Measurements from ENCODE around the gene DIDO1. TPM values are rescaled to one million over a fixed set of nuclear protein-coding genes. Genes with fewer than 3 reads are reported as not detected.

DIDO1 gene
- total and polyA plus RNA-seq, 2 donors (not counting 1 experiment from before 2014, with no cell fraction given): 25.9 to 33.2 TPM

DNA sequence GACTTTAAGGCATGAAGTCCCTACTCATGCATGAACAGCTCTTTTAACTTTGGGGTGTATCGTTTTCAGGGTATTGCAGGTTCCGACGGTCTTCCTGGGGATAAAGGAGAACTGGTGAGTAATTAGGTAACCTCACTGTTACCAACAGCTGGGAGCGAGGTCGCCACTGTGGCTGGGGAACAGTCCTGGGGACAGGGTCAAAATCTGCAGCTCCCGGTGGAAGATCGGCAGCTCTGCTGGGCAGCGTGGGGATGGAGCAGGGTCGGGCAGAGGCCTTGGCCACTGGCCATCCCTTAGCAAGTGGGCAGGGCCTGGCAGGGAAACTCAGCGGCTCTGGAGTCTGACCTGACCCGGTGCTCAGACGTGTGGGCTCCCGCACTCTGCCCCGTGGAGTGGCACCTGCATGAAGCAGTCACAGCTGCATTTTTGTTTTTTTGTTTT lies 93.3 kb downstream of the DIDO1 start:
- Histone ChIP-seq H3K9ac (ENCODE audit: insufficient read depth, low read length) (no peak overlapping the region), H2AFZ (ENCODE audit: low read length) (no peak overlapping the region), H3K4me2 (ENCODE audit: extremely low read depth, insufficient read depth, low read length) (no peak overlapping the region), H3K36me3 (ENCODE audit: control insufficient read depth, insufficient read depth, low read length) (no peaks in the 10 kb centered on the region), H4K20me1 (ENCODE audit: control insufficient read depth, extremely low read depth, insufficient read depth, low read length) (no peaks in the 10 kb centered on the region), H3K9me3 (ENCODE audit: control insufficient read depth, insufficient read depth, low read depth, low read length) (no peaks in the 10 kb centered on the region), H3K27ac (ENCODE audit: insufficient read depth, low read length) (no peak overlapping the region), H3K27me3 (ENCODE audit: control insufficient read depth, insufficient read depth, low read length) (no peaks in the 10 kb centered on the region), H3K4me1 (ENCODE audit: control insufficient read depth, extremely low read depth, insufficient read depth, low read length) (no peaks in the 10 kb centered on the region), H3K79me2 (ENCODE audit: control insufficient read depth, insufficient read depth, low read length) (no peaks in the 10 kb centered on the region), H3K4me3 (replicated peaks in 1 of 4; ENCODE audit: control extremely low read depth in 1 of 4, insufficient read depth in 1 of 4, low read depth in 3 of 4, low read length in 4 of 4) (no peak overlapping the region)
- DNase-seq (ENCODE audit: low read depth in 2 of 2): no peak
- TF ChIP-seq, protein P1, sequence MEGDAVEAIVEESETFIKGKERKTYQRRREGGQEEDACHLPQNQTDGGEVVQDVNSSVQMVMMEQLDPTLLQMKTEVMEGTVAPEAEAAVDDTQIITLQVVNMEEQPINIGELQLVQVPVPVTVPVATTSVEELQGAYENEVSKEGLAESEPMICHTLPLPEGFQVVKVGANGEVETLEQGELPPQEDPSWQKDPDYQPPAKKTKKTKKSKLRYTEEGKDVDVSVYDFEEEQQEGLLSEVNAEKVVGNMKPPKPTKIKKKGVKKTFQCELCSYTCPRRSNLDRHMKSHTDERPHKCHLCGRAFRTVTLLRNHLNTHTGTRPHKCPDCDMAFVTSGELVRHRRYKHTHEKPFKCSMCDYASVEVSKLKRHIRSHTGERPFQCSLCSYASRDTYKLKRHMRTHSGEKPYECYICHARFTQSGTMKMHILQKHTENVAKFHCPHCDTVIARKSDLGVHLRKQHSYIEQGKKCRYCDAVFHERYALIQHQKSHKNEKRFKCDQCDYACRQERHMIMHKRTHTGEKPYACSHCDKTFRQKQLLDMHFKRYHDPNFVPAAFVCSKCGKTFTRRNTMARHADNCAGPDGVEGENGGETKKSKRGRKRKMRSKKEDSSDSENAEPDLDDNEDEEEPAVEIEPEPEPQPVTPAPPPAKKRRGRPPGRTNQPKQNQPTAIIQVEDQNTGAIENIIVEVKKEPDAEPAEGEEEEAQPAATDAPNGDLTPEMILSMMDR (conservative IDR thresholded peaks at IDR 0.05 in 1 of 2, IDR thresholded peaks at IDR 0.05 in 1 of 2; ENCODE audit: low read depth in 1 of 2, low read length in 2 of 2): no peak
- TF ChIP-seq EZH2 (IDR thresholded peaks at IDR 0.05; ENCODE audit: low read length, missing control alignments): no peak

DNA sequence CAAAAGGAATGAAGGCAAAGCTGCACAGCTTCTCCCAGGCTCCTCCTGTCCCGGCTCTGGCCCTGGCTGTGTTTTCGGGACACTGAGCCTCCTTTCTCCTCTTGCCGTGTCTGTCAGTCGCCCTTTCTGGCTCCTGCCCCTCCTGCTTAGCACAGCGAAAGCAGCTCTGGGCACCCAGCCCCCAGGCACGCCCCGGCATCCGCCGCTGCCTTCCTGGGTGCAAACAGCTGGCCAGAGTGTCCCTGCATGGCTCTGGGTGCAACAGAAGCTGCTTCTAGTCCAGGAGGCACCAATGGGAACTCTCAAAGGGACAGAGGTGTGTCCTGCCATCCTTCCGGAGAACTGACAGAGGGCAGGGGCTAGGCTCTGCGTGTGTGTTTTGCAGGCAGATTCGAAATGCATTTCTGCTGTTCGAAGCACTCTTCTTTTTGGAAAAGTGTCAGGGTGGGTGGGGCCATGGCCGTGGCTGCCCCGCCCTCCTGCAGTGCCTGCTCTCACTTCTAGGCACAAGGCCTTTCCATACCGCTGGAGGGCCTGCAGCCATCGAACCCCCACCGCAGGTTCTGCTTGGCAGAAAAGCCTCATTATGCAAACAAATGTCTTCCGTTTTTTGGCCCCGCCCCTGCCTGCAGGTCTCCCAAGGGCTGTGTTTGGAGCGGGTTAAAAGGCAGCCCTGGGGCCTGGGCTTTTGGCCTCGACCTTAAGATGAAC lies 93.9 kb downstream of the DIDO1 start:
- no peaks in the 10 kb centered on the region for H3K36me3 ChIP-seq (ENCODE audit: control insufficient read depth, insufficient read depth, low read length)
- DNase-seq (ENCODE audit: low read depth in 2 of 2): peak in 1 of 2 donors; percentile 29
- H2AFZ ChIP-seq (ENCODE audit: low read length): no peak overlapping the region
- no peak overlapping the region for H3K9ac ChIP-seq (ENCODE audit: insufficient read depth, low read length)
- no peaks in the 10 kb centered on the region for H3K27me3 ChIP-seq (ENCODE audit: control insufficient read depth, insufficient read depth, low read length)
- TF ChIP-seq, protein P1 (conservative IDR thresholded peaks at IDR 0.05 in 1 of 2, IDR thresholded peaks at IDR 0.05 in 1 of 2; ENCODE audit: low read depth in 1 of 2, low read length in 2 of 2): no peak
- no peak for TF ChIP-seq EZH2 (IDR thresholded peaks at IDR 0.05; ENCODE audit: low read length, missing control alignments)
- no peaks in the 10 kb centered on the region for H3K9me3 ChIP-seq (ENCODE audit: control insufficient read depth, insufficient read depth, low read depth, low read length)
- H3K27ac ChIP-seq (ENCODE audit: insufficient read depth, low read length): no peak overlapping the region
- H4K20me1 ChIP-seq (ENCODE audit: control insufficient read depth, extremely low read depth, insufficient read depth, low read length): no peaks in the 10 kb centered on the region
- H3K4me2 ChIP-seq (ENCODE audit: extremely low read depth, insufficient read depth, low read length): peak overlapping the region; percentile 64
- H3K79me2 ChIP-seq (ENCODE audit: control insufficient read depth, insufficient read depth, low read length): no peaks in the 10 kb centered on the region
- H3K4me3 ChIP-seq (replicated peaks in 1 of 4; ENCODE audit: control extremely low read depth in 1 of 4, insufficient read depth in 1 of 4, low read depth in 3 of 4, low read length in 4 of 4): no peak overlapping the region
- no peaks in the 10 kb centered on the region for H3K4me1 ChIP-seq (ENCODE audit: control insufficient read depth, extremely low read depth, insufficient read depth, low read length)

DNA sequence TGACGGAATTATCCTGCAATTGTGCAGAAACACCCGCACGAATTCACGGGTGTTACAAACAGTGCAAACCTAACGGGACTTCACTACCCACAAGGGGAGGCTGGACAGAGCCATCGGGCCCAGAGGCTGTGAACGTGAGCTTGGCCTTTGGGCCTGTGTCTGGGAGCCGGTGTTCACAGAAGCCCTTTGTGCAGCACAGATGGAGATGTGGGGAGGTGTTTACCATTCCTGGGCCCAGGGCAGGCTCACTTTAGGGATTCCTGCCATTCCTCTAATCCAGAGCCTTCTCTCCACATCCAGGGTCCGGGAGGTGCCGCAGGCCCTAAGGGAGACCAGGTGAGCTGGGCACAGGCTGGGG lies 94.5 kb downstream of the DIDO1 start:
- no peak for DNase-seq (ENCODE audit: low read depth in 2 of 2)
- H3K4me1 ChIP-seq (ENCODE audit: control insufficient read depth, extremely low read depth, insufficient read depth, low read length): no peaks in the 10 kb centered on the region
- H4K20me1 ChIP-seq (ENCODE audit: control insufficient read depth, extremely low read depth, insufficient read depth, low read length): no peaks in the 10 kb centered on the region
- no peaks in the 10 kb centered on the region for H3K36me3 ChIP-seq (ENCODE audit: control insufficient read depth, insufficient read depth, low read length)
- H3K9me3 ChIP-seq (ENCODE audit: control insufficient read depth, insufficient read depth, low read depth, low read length): no peaks in the 10 kb centered on the region
- H2AFZ ChIP-seq (ENCODE audit: low read length): no peak overlapping the region
- H3K9ac ChIP-seq (ENCODE audit: insufficient read depth, low read length): no peak overlapping the region
- no peaks in the 10 kb centered on the region for H3K79me2 ChIP-seq (ENCODE audit: control insufficient read depth, insufficient read depth, low read length)
- H3K4me2 ChIP-seq (ENCODE audit: extremely low read depth, insufficient read depth, low read length): peak overlapping the region; percentile 64
- H3K4me3 ChIP-seq (replicated peaks in 1 of 4; ENCODE audit: control extremely low read depth in 1 of 4, insufficient read depth in 1 of 4, low read depth in 3 of 4, low read length in 4 of 4): no peak overlapping the region
- H3K27ac ChIP-seq (ENCODE audit: insufficient read depth, low read length): no peak overlapping the region
- TF ChIP-seq EZH2 (IDR thresholded peaks at IDR 0.05; ENCODE audit: low read length, missing control alignments): no peak
- TF ChIP-seq, protein P1 (conservative IDR thresholded peaks at IDR 0.05 in 1 of 2, IDR thresholded peaks at IDR 0.05 in 1 of 2; ENCODE audit: low read depth in 1 of 2, low read length in 2 of 2): no peak
- H3K27me3 ChIP-seq (ENCODE audit: control insufficient read depth, insufficient read depth, low read length): no peaks in the 10 kb centered on the region
